Subcutaneous abdominal adipose tissue (tissue), 5 donors: ENCODE measurements around the gene FMOD.
A peak's percentile ranks its signal among the peaks of the same experiment; 100 is the strongest.

Experiments
- H3K27ac ChIP-seq: one replicate; pipeline ENCODE4 v1.7.0; 2013; ENCODE audit warnings: low read depth, mild to moderate bottlenecking, inconsistent platforms, low read length, moderate library complexity
- H3K27me3 ChIP-seq, 5 donors: one replicate each; pipeline ENCODE4 v1.7.0; 2013; ENCODE audit warnings: low read length in 5 of 5, inconsistent platforms in 1 of 5; ENCODE audit not compliant: control insufficient read depth in 5 of 5, insufficient read depth in 4 of 5
- H3K36me3 ChIP-seq, 5 donors: one replicate each; pipeline ENCODE4 v1.7.0; 2013; ENCODE audit warnings: low read length in 5 of 5; ENCODE audit not compliant: control insufficient read depth in 5 of 5, insufficient read depth in 5 of 5
- H3K4me1 ChIP-seq, 5 donors: one replicate each; pipeline ENCODE4 v1.7.0; 2013; ENCODE audit warnings: low read length in 5 of 5, mild to moderate bottlenecking in 3 of 5, moderate library complexity in 1 of 5; ENCODE audit not compliant: control insufficient read depth in 5 of 5, insufficient read depth in 5 of 5
- H3K4me3 ChIP-seq, 5 donors: one replicate each; pipeline ENCODE4 v1.7.0; 2013; ENCODE audit warnings: low read length in 5 of 5, low read depth in 1 of 5
- H3K9ac ChIP-seq, 5 donors: one replicate each; pipeline ENCODE4 v1.7.0; 2013; ENCODE audit warnings: low read length in 5 of 5, mild to moderate bottlenecking in 4 of 5, moderate library complexity in 3 of 5
- H3K9me3 ChIP-seq, 5 donors: one replicate each; pipeline ENCODE4 v1.7.0; 2013; ENCODE audit warnings: low read length in 5 of 5; ENCODE audit not compliant: control insufficient read depth in 5 of 5
- donor health status: healthy.
- donor health status: healthy.
- donor health status: healthy.
- donor health status: healthy.
- donor health status: healthy.

The FMOD gene

DNA sequence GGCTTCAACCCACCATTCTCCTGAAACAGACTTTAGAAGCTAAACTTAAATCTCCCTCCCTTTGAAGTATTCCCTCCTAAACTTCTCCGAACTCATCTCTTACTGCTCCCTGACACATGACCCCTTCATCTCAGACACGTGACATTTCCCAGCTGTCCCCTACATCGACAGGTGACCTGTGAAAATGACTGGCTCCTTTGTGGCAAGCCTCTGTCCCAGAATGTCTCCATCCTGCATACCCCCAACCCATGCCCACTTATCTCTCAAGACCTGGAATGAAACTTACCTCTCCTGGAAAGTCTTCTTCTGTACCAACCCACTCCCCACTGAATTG lies 4.2 kb downstream of the FMOD start:
- peak overlapping the region; percentile 70 for H3K27ac ChIP-seq
- H3K9ac ChIP-seq, result peak overlapping the region in 1 of 5 donors; percentile 21
- no peaks in the 10 kb centered on the region for H3K9me3 ChIP-seq
- no peak overlapping the region for H3K4me3 ChIP-seq
- H3K4me1 ChIP-seq, result peaks cover 9 to 84% (median 75%) of the 10 kb centered on the region in 5 donors
- H3K36me3 ChIP-seq, result peaks cover 0 to 20% (median 7%) of the 10 kb centered on the region in 5 donors
- H3K27me3 ChIP-seq, result no peaks in the 10 kb centered on the region

DNA sequence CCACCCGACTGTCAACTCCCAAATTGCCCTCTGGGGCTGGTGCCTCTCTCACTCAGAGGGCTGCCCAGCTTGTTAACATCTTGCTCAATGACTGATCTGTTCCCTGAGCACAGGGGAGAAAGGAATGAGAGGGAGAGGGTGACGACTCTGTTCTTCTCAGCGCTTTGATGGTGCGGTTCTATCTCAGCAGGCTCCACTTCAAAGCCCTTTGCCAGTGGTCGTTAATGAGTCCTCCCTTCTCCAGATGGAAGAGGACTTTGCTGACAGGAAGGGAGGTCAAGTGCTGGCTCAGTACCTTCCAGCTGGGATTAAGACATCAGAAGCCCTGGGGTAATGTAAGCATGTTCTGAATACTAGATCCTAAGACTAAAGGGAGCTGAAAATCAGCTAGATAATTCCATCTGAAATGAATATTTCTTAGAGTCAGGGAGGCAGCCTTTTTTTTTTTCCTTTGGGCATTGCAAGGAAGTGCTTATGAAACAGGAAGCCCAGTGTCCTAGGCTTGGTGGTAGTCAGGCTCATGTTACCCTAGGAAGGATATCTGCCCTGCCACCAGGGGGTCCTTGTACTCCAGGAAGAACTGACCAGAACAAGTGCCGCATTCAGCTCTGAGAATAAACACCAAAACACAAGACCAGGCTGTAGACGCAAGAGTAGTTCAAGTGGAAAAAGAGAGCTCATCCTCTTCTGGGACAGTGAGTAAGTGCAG lies 4.7 kb downstream of the FMOD start:
- H3K36me3 ChIP-seq, result peaks cover 0 to 25% (median 7%) of the 10 kb centered on the region in 5 donors
- no peaks in the 10 kb centered on the region for H3K9me3 ChIP-seq
- H3K4me3 ChIP-seq, result no peak overlapping the region
- H3K4me1 ChIP-seq, result peaks cover 9 to 79% (median 69%) of the 10 kb centered on the region in 5 donors
- no peaks in the 10 kb centered on the region for H3K27me3 ChIP-seq
- peak overlapping the region in 3 of 5 donors; percentile 0 to 21 (median 11) for H3K9ac ChIP-seq
- H3K27ac ChIP-seq, result peak overlapping the region; percentile 70

DNA sequence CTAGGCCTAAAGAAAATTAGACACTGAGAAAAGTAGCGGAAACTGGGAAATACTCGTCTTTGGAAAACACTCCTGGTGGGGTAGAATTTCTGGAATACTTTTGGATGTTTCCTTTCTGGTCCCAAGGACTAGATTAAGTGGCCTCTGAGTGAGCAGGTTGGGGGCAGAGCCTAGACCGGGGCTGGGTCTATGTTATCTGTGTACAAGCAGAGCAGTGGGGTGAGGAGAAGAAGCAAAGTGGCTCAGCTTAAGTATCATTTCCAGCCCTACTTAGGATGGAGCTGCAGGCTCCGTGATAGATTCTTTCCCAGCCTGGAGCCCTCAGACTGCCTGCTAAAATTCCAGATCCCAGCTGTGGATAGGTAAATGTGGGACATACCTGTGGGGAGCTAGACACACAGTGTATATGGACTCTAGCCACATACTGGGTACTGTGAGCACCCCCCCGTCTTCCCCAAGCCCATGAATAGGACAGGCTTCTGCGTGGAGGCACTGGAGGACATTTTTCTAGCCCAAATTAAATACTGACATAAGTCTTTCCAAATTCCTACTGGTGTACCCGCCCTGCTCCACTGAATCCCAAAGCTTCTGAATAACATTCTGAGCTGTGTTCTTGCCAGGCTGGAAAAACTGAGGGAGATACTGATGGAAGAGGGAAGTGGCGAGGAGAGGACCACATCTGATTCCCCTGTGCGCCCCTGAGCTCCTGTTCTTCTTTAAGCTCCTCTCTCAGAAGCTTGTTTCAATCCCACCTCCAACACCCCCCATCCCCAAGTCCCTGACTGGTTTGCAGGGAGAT lies 6.8 kb downstream of the FMOD start:
- Histone ChIP-seq H3K4me1 (peaks cover 7 to 69% (median 58%) of the 10 kb centered on the region in 5 donors), H3K9ac (no peak overlapping the region), H3K27me3 (no peaks in the 10 kb centered on the region), H3K4me3 (no peak overlapping the region), H3K36me3 (peaks cover 0 to 32% (median 11%) of the 10 kb centered on the region in 5 donors), H3K9me3 (no peaks in the 10 kb centered on the region), H3K27ac (peak overlapping the region; percentile 58)

DNA sequence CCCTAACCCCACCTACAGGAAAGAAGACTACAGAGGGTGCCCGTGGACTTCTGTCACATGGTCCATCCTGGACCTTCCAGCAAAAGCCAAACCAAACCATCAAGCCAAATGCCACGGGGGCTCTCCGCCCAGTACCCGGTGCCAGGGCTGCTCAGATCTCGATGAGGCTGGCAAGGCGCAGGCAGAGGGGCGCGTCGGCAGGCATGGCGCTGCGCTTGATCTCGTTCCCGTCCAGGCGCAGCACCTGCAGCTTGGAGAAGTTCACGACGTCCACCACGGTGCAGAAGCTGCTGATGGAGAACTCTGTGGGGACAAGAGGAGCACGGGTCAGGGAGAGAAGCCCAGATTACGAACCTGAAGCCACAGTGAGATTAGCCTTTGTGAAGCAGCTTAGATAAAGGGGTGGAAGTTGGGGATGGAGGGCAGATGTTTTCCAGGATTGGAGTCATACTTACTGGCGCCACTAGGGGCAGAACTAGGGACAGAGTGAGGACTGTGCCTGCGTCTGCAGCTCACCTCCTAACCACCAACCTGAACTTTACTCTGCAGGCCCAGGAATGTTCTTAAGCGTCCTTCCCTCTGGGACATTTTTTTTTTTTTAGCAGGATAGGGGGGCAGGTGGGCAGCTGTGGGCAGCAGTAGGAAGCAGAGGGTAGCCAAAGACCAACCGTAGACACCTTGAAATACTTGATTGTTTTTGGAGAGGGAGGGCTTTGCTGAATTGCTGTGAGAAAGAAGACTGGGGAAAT lies 8.6 kb downstream of the FMOD start:
- H3K9me3 ChIP-seq, result no peaks in the 10 kb centered on the region
- no peak overlapping the region for H3K4me3 ChIP-seq
- no peak overlapping the region for H3K9ac ChIP-seq
- peak overlapping the region; percentile 46 for H3K27ac ChIP-seq
- peaks cover 0 to 19% (median 7%) of the 10 kb centered on the region in 5 donors for H3K36me3 ChIP-seq
- no peaks in the 10 kb centered on the region for H3K27me3 ChIP-seq
- peaks cover 7 to 61% (median 50%) of the 10 kb centered on the region in 5 donors for H3K4me1 ChIP-seq

DNA sequence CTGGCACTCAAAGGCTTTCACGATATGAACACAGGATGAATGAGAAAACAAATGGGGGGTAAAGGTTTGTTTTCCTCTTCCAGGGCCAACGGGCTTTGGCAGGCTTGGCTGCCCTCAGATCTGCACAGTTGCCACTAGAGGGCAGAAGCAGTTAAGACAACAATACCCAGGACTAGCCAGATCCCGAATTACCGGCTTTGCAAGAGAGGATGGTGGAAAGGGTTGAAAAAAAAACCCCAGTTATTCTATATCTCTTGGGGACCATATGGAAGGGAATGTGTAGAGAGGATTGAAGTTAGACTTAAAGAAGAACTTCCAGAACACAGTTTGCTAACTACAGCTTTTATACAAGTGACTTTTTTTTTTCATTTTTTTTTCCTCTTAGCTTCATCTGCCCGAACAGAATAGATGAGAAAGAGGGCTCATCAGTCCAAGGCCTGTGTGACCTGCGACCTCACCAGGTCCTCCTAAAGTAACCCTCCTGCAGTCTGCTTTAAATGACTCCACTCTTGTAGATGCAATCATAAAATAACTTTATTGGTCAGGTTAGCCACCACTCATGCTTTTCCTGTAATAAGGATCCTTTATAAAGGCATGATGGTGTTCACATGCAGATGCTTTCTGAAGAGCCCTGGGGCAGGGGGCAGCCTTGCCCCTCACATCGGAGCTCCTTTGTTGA lies 10.7 kb downstream of the FMOD start:
- Histone ChIP-seq H3K4me3 (no peak overlapping the region), H3K9ac (peak overlapping the region in 2 of 5 donors; percentile 6 to 47), H3K27me3 (no peaks in the 10 kb centered on the region), H3K9me3 (no peaks in the 10 kb centered on the region), H3K36me3 (peaks cover 0 to 15% (median 5%) of the 10 kb centered on the region in 5 donors), H3K27ac (peak overlapping the region; percentile 70), H3K4me1 (peaks cover 0 to 58% (median 46%) of the 10 kb centered on the region in 5 donors)

DNA sequence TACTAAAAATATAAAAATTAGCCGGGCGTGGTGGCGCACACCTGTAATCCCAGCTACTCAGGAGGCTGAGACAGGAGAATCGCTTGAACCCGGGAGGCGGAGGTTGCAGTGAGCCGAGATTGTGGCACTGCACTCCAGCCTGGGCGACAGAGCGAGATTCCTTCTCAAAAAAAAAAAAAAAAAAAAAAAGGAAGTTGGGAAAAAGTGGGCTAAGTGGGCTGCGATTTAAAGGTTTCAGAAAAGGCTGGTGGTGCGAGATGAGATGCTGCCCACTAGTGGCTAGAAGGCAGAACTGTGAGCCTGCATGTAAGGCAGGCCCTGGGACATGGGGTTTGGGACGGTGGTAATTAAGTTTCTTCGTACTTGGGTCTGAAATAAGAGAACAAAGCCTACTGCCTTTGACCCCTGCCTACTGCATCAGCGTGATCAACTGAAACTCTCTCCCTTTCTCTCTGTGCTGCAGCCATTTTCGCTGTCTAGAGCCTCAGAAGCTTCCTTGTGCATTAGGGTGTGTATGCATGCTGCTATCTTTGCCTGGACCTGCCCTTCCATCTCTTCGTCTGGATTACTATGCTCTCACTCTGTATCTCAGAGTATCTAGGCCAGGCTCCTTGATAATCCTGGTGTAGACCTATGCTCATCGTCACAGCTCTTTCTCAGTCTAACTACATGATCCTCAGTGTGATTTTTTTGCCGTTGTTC lies 12.4 kb downstream of the FMOD start:
- H3K27me3 ChIP-seq, result no peaks in the 10 kb centered on the region
- no peak overlapping the region for H3K9ac ChIP-seq
- H3K27ac ChIP-seq, result peak overlapping the region; percentile 70

DNA sequence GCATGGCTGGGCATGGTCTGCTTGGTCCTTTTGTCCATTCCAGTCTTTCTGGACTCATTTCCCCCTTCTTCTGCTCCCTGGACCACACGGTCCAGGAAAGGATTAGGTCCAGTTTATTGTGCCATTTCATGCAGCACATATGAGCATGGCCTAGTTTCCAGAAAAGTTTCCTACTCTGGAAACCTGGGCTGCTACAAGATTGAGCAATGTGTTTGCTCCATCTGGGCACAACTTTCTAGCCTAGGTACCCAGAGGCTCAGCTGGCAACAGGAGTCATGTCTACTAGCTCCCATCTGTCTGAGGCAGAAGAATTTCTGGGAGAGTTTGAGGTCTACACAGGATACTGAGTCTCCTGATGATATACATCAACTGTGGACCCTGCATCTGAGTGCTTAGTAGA lies 14.8 kb downstream of the FMOD start:
- peak overlapping the region; percentile 21 for H3K27ac ChIP-seq

More for the DNA sequence above, 12.4 kb downstream of the FMOD start:
- Histone ChIP-seq H3K4me1 (peaks cover 0 to 48% (median 40%) of the 10 kb centered on the region in 5 donors), H3K9me3 (no peaks in the 10 kb centered on the region), H3K36me3 (peaks cover 0 to 15% (median 5%) of the 10 kb centered on the region in 5 donors), H3K4me3 (no peak overlapping the region)

DNA sequence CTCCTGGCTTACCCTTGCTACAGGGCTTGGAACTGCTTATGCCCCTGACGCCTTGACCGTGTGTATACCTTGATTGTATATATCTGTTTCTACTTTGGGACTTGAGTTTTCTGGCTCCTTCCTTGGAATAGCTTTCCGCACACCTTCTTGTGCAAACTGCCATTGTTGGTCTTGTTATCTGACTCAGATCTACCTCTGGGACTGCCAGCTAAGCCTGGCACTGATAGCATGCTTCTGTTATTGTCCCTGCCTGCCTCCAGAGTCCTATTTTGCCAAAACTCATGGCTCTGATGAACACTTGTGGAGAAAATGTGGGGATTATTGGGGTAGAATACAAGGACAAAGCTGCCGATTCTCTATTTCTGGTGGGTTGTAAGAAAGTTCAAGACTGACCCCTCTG lies 15.4 kb downstream of the FMOD start:
- peak overlapping the region; percentile 21 for H3K27ac ChIP-seq
- no peak overlapping the region for H3K4me3 ChIP-seq
- H3K9me3 ChIP-seq, result no peaks in the 10 kb centered on the region
- H3K9ac ChIP-seq, result no peak overlapping the region
- peaks cover 0 to under 1% (median 0%) of the 10 kb centered on the region in 5 donors for H3K36me3 ChIP-seq
- H3K27me3 ChIP-seq, result no peaks in the 10 kb centered on the region
- H3K4me1 ChIP-seq, result peaks cover 0 to 35% (median 31%) of the 10 kb centered on the region in 5 donors

More for the DNA sequence above, 14.8 kb downstream of the FMOD start:
- Histone ChIP-seq H3K9ac (no peak overlapping the region), H3K4me3 (no peak overlapping the region), H3K4me1 (peaks cover 0 to 35% (median 31%) of the 10 kb centered on the region in 5 donors), H3K36me3 (peaks cover 0 to 6% (median 5%) of the 10 kb centered on the region in 5 donors), H3K27me3 (no peaks in the 10 kb centered on the region), H3K9me3 (no peaks in the 10 kb centered on the region)

DNA sequence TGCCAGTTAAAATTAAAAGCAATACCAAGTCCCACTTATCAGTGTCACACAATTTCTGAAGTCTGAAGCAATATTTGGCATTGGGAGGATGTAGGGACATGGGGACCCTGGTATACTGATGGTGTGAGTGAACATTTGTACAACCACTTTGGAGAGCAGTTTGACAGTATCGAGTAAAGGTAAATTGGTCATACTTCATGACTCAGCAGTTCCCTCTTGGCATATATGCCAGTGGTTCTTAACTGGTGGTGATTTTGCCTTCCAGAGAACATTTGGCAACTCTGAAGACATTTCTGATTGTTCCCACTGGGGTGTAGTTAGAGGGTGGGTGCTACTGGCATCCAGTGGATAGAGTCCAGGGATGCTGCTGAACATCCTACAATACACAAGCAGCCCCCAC lies 19.7 kb downstream of the FMOD start:
- H3K36me3 ChIP-seq, result no peaks in the 10 kb centered on the region
- H3K9ac ChIP-seq, result no peak overlapping the region
- no peak overlapping the region for H3K27ac ChIP-seq
- peaks cover 3 to 29% (median 26%) of the 10 kb centered on the region in 5 donors for H3K4me1 ChIP-seq
- H3K9me3 ChIP-seq, result no peaks in the 10 kb centered on the region
- no peaks in the 10 kb centered on the region for H3K27me3 ChIP-seq
- H3K4me3 ChIP-seq, result no peak overlapping the region
